Right lobe of liver (tissue), 6 donors: ENCODE measurements around the gene NAALADL2. TPM values are rescaled to one million over a fixed set of nuclear protein-coding genes. Genes with fewer than 3 reads are reported as not detected.

Experiments
- ATAC-seq, 4 donors: fragments of 200-7000 bp; cut with Tn5 transposase; one replicate each; pipeline ENCODE4 v1.9.1; 2020; ENCODE audit warnings: mild to moderate bottlenecking in 4 of 4, moderate library complexity in 4 of 4
- DNase-seq, 3 donors: peaks; one replicate each; pipeline ENCODE4 v3.0.0-alpha.2; 2020
- H3K27ac ChIP-seq, 3 donors: fragments of 200-600 bp; one replicate each; pipeline ENCODE4 v1.8.0; 2022
- H3K27me3 ChIP-seq, 2 donors: fragments of 200-600 bp; one replicate each; pipeline ENCODE4 v1.8.0; 2022
- H3K36me3 ChIP-seq, 4 donors: fragments of 200-600 bp; sonication (generic) in 1 of 4; one replicate each; pipeline versions ENCODE4 v1.5.1 to v1.8.0; 2017 to 2022; ENCODE audit warnings: control low read depth in 1 of 4
- H3K4me1 ChIP-seq, 4 donors: fragments of 200-600 bp; sonication (generic) in 1 of 4; one replicate each; pipeline versions ENCODE4 v1.5.1 to v1.8.0; 2017 to 2022; ENCODE audit warnings: control low read depth in 1 of 4
- H3K4me3 ChIP-seq, 3 donors: fragments of 200-600 bp; one replicate each; pipeline ENCODE4 v1.8.0; 2022
- H3K9me3 ChIP-seq, 4 donors: fragments of 200-600 bp; sonication (generic) in 1 of 4; one replicate each; pipeline versions ENCODE4 v1.5.1 to v1.8.0; 2017 to 2022; ENCODE audit warnings: control low read depth in 1 of 4
- CTCF ChIP-seq, 4 donors: fragments of 200-600 bp in 3 of 4; fragments of 450-650 bp in 1 of 4; IDR thresholded peaks; one replicate each; pipeline versions ENCODE4 v1.5.1 to v1.8.0; 2016 to 2022; ENCODE audit warnings: antibody characterized with exemption in 4 of 4, mild to moderate bottlenecking in 2 of 4
- POLR2A ChIP-seq: fragments of 450-650 bp; IDR thresholded peaks from one replicate; pipeline ENCODE4 v1.6.1; 2017; ENCODE audit warnings: antibody characterized with exemption, mild to moderate bottlenecking
- WGBS: methylation state at CpG from one replicate; pipeline ENCODE4 v1.1.6; 2018; ENCODE audit warnings: low coverage, low lambda C conversion rate; ENCODE audit not compliant: insufficient coverage; ENCODE audit errors: missing lambda C conversion rate; 5-methylcytosine and 5-hydroxymethylcytosine counted together
- intact Hi-C, 2 donors: fragments of 100-400 bp; cut with DNase I; formaldehyde crosslinking; loops; one replicate each; pipeline versions ENCODE4 v1.11.2 to v1.14.1; 2022
- total RNA-seq, 6 experiments: library from RNA; depleted of rRNA in 2 of 6; stranded (reverse); fragments of >200 nt in 2 of 6; fragmentation: NEBNext Ultra II Directional in 3 of 6; extraction: Animal tissue kit (Norgen Biotek cat#: 25700) in 3 of 6; gene quantifications; one replicate each; pipeline versions ENCODE4 v1.1.0 to v1.2.4, GENCODE V29; 2016 to 2023
- donor health status: DM: no; HTN: yes; CAD: no.
- donor health status: DM: no; HTN: no; CAD: no.
- donor health status: DM: no; HTN: no; CAD: no.
- donor health status: DM: no; HTN: yes; CAD: no.
- donor health status: DM: no; HTN: yes; CAD: no.

NAALADL2 gene
- total RNA-seq, 6 experiments from 2014 or later: 0.86 to 4.9 (median 3.2) TPM

GRCh38 chr3:175240921-175241320, 381.8 kb downstream of the NAALADL2 start:
- Histone ChIP-seq H3K4me1 (no peaks in the 10 kb centered on the region), H3K9me3 (no peaks in the 10 kb centered on the region), H3K36me3 (no peaks in the 10 kb centered on the region), H3K27ac (no peak overlapping the region), H3K4me3 (no peak overlapping the region), H3K27me3 (no peaks in the 10 kb centered on the region)
- intact Hi-C loops: no loop called here
- WGBS: 79% methylated on average over 2 of the region's 2 CpGs
- no peak for ATAC-seq
- DNase-seq: no peak
- TF ChIP-seq POLR2A (no peak), CTCF (IDR thresholded peaks at IDR 0.05) (no peak)

GRCh38 chr3:175242243-175242642, 383.1 kb downstream of the NAALADL2 start:
- Histone ChIP-seq H3K36me3 (no peaks in the 10 kb centered on the region), H3K27ac (no peak overlapping the region), H3K9me3 (no peaks in the 10 kb centered on the region), H3K4me3 (no peak overlapping the region), H3K4me1 (no peaks in the 10 kb centered on the region), H3K27me3 (no peaks in the 10 kb centered on the region)
- 85% methylated on average over 2 of the region's 2 CpGs for WGBS
- intact Hi-C loops: no loop called here
- ATAC-seq: no peak
- DNase-seq: no peak
- TF ChIP-seq POLR2A (no peak), CTCF (IDR thresholded peaks at IDR 0.05) (no peak)

- no peak overlapping the region for H3K4me3 ChIP-seq
- no peaks in the 10 kb centered on the region for H3K4me1 ChIP-seq
- no peaks in the 10 kb centered on the region for H3K9me3 ChIP-seq
- no peak for ATAC-seq
- no peaks in the 10 kb centered on the region for H3K27me3 ChIP-seq
- no peaks in the 10 kb centered on the region for H3K36me3 ChIP-seq
- TF ChIP-seq POLR2A: no peak
- no peak for TF ChIP-seq CTCF (IDR thresholded peaks at IDR 0.05)
- WGBS: 66% methylated on average over 3 of the region's 3 CpGs
- DNase-seq: no peak
- intact Hi-C loops: no loop called here
- H3K27ac ChIP-seq: no peak overlapping the region
These were observed 387.1 kb downstream of the NAALADL2 start for GRCh38 chr3:175246234-175246633.

- no peak overlapping the region for H3K27ac ChIP-seq
- DNase-seq: no peak
- H3K27me3 ChIP-seq: no peaks in the 10 kb centered on the region
- H3K4me3 ChIP-seq: no peak overlapping the region
- WGBS: 71% methylated on average over 1 of the region's 1 CpG
- no peaks in the 10 kb centered on the region for H3K36me3 ChIP-seq
- intact Hi-C loops: no loop called here
- ATAC-seq: no peak
- H3K4me1 ChIP-seq: no peaks in the 10 kb centered on the region
- TF ChIP-seq POLR2A (no peak), CTCF (IDR thresholded peaks at IDR 0.05) (no peak)
- H3K9me3 ChIP-seq: no peaks in the 10 kb centered on the region
These were observed 387.6 kb downstream of the NAALADL2 start for GRCh38 chr3:175246766-175247165.

- Histone ChIP-seq H3K9me3 (no peaks in the 10 kb centered on the region), H3K27me3 (no peaks in the 10 kb centered on the region), H3K4me3 (no peak overlapping the region), H3K36me3 (no peaks in the 10 kb centered on the region), H3K4me1 (no peaks in the 10 kb centered on the region), H3K27ac (no peak overlapping the region)
- intact Hi-C loops: no loop called here
- DNase-seq (no peak), ATAC-seq (peak in 1 of 4 donors; percentile 43)
- WGBS: 100% methylated on average over 1 of the region's 1 CpG
- TF ChIP-seq POLR2A (no peak), CTCF (IDR thresholded peaks at IDR 0.05) (no peak)
These were observed 388.5 kb downstream of the NAALADL2 start for GRCh38 chr3:175247629-175248028.
